Loucy (cell line): ENCODE measurements around the gene EFNA5.

Source experiments
- H2AFZ ChIP-seq: fragments of 200-600 bp; sonication (generic); 2 replicates; pipeline ENCODE4 v1.6.0; 2016; ENCODE audit warnings: antibody characterized with exemption, mild to moderate bottlenecking, low read length, moderate library complexity
- H3F3A ChIP-seq: fragments of 200-600 bp; 2 replicates; pipeline ENCODE4 v1.6.0; 2016; ENCODE audit warnings: antibody characterized with exemption, low read depth, mild to moderate bottlenecking
- H3K27me3 ChIP-seq: fragments of 200-600 bp; sonication (generic); 2 replicates; pipeline ENCODE4 v1.6.1; 2014; ENCODE audit warnings: low read length, mild to moderate bottlenecking; ENCODE audit not compliant: insufficient read depth, poor library complexity, severe bottlenecking
- H3K36me3 ChIP-seq: fragments of 200-600 bp; sonication (generic); 2 replicates; pipeline ENCODE4 v1.6.1; 2016; ENCODE audit warnings: low read length; ENCODE audit not compliant: insufficient read depth
- H3K4me1 ChIP-seq: fragments of 200-600 bp; sonication (generic); 2 replicates; pipeline ENCODE4 v1.5.1; 2014; ENCODE audit warnings: low read length, mild to moderate bottlenecking; ENCODE audit not compliant: insufficient read depth, poor library complexity, severe bottlenecking
- H3K4me2 ChIP-seq: fragments of 200-600 bp; sonication (generic); 2 replicates; pipeline ENCODE4 v1.6.0; 2014; ENCODE audit warnings: antibody characterized with exemption, low read length, low read depth, mild to moderate bottlenecking; ENCODE audit not compliant: poor library complexity, severe bottlenecking
- H3K4me3 ChIP-seq: fragments of 200-600 bp; sonication (generic); 2 replicates; pipeline ENCODE4 v1.5.1; 2014; ENCODE audit warnings: low read length, mild to moderate bottlenecking, mixed read lengths; ENCODE audit not compliant: poor library complexity, severe bottlenecking
- H3K79me2 ChIP-seq: fragments of 200-600 bp; sonication (generic); 2 replicates; pipeline ENCODE4 v1.6.1; 2014; ENCODE audit warnings: low read length; ENCODE audit not compliant: insufficient read depth
- H3K9ac ChIP-seq: fragments of 200-600 bp; sonication (generic); 2 replicates; pipeline ENCODE4 v1.6.0; 2014; ENCODE audit warnings: mild to moderate bottlenecking, low read depth, low read length, moderate library complexity; ENCODE audit not compliant: poor library complexity, severe bottlenecking
- H3K9me2 ChIP-seq: fragments of 200-600 bp; sonication (generic); replicated peaks from 2 replicates; pipeline ENCODE4 v1.6.1; 2016; ENCODE audit warnings: low read depth, low read length, mixed read lengths
- H3K9me3 ChIP-seq: fragments of 200-600 bp; sonication (generic); 2 replicates; pipeline ENCODE4 v1.6.1; 2014; ENCODE audit warnings: mild to moderate bottlenecking, antibody characterized with exemption, low read length, low read depth; ENCODE audit not compliant: insufficient read depth
- H4K20me1 ChIP-seq: fragments of 200-600 bp; sonication (generic); 2 replicates; pipeline ENCODE4 v1.6.0; 2014; ENCODE audit warnings: antibody characterized with exemption, low read length, mild to moderate bottlenecking; ENCODE audit not compliant: insufficient read depth, poor library complexity, severe bottlenecking
- EZH2phosphoT487 ChIP-seq: fragments of 200-600 bp; IDR thresholded peaks from 2 replicates; pipeline ENCODE4 v1.6.1; 2018; ENCODE audit warnings: antibody characterized with exemption, mild to moderate bottlenecking, moderate library complexity, borderline replicate concordance
- TF ChIP-seq, protein P1 (sequence below): fragments of 200-600 bp; sonication (generic); conservative IDR thresholded peaks from 2 replicates; pipeline ENCODE4 v1.5.1; 2014; ENCODE audit warnings: mild to moderate bottlenecking, antibody characterized with exemption, low read length

The EFNA5 gene

DNA sequence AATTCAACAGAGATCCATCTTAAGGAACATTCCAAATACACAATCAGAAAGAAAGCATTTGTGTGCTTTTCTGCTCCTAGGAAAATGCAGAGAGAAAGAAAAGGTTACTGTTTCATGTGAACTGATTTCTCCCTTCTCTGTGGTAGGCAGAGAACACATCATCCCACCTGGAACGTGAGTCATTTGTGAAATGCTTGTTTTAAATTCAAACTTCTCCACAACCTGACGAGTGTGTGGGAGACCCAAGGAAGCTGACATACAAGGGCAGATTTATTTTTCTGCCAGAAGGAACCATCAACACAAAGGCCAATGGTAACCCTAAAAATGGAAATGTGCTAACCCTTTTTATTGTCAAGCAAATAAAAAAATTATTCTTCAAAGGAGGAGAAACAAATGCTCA lies 156.4 kb downstream of the EFNA5 start:
- Histone ChIP-seq H3K9ac (no peak overlapping the region), H3K4me2 (no peak overlapping the region), H3K9me3 (no peaks in the 10 kb centered on the region), H4K20me1 (no peaks in the 10 kb centered on the region), H3K36me3 (no peaks in the 10 kb centered on the region), H3F3A (no peaks in the 10 kb centered on the region), H3K27me3 (no peaks in the 10 kb centered on the region), H3K4me3 (no peak overlapping the region), H3K79me2 (no peaks in the 10 kb centered on the region), H3K9me2 (no peaks in the 10 kb centered on the region), H2AFZ (no peak overlapping the region), H3K4me1 (no peaks in the 10 kb centered on the region)
- no peak for TF ChIP-seq EZH2phosphoT487
- TF ChIP-seq, protein P1, sequence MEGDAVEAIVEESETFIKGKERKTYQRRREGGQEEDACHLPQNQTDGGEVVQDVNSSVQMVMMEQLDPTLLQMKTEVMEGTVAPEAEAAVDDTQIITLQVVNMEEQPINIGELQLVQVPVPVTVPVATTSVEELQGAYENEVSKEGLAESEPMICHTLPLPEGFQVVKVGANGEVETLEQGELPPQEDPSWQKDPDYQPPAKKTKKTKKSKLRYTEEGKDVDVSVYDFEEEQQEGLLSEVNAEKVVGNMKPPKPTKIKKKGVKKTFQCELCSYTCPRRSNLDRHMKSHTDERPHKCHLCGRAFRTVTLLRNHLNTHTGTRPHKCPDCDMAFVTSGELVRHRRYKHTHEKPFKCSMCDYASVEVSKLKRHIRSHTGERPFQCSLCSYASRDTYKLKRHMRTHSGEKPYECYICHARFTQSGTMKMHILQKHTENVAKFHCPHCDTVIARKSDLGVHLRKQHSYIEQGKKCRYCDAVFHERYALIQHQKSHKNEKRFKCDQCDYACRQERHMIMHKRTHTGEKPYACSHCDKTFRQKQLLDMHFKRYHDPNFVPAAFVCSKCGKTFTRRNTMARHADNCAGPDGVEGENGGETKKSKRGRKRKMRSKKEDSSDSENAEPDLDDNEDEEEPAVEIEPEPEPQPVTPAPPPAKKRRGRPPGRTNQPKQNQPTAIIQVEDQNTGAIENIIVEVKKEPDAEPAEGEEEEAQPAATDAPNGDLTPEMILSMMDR: no peak

DNA sequence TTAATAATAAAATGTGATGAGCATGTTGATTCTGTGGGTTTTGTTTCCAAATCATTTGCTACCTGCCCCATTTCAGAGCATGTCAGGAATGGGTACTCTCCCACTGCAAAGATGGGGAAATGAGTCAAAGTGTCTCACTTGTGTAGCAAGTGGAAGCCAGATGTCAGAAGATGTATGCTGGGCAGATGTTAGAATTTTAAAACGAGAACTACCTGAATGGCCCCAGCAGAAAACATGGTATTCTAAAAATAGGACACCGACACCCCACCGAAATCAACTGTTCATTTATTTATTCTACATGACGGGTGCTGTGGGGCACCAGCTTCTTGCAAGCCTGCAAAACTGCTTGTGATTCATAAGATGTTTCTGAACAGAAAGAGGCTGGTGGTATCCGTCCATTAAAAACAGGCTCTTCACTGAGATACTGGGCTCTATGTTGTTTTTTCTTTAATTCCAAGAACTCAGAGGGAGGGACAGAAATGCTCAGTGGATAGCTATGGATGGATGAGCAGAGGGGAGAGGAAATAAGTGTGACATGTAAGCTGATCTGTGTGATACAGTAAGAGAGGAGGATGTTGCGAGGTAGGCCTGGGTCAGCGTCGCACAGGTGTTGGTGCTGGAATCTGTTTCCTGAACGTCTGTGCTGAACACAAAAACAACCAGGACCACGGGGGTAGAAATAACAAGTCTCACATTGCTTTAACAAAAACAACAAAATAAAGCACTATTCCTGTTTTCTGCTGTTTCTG lies 157.2 kb downstream of the EFNA5 start:
- Histone ChIP-seq H3K27me3 (no peaks in the 10 kb centered on the region), H2AFZ (no peak overlapping the region), H3K9ac (no peak overlapping the region), H4K20me1 (no peaks in the 10 kb centered on the region), H3K4me1 (no peaks in the 10 kb centered on the region), H3F3A (no peaks in the 10 kb centered on the region), H3K4me2 (no peak overlapping the region), H3K36me3 (no peaks in the 10 kb centered on the region), H3K79me2 (no peaks in the 10 kb centered on the region), H3K9me3 (no peaks in the 10 kb centered on the region), H3K9me2 (no peaks in the 10 kb centered on the region), H3K4me3 (no peak overlapping the region)
- no peak for TF ChIP-seq EZH2phosphoT487
- TF ChIP-seq, protein P1: no peak

DNA sequence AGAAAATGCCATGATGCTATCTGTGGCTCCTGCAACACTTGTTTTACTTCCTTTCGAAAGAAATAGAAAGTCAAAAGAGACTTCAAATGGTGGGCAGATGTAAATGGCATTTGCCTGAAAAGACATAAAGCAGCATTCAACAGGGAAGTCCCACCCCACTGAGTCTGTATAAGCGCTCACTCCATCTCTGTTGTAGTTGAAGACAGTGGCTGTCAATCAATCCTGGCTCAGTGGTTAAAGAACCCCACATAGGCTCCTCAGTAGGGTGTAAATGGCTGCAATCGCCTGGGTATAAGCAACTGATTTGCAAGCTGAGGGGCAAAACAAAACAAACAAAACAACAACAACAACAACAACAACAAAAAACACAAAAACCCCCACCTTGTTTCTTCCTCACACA lies 158.7 kb downstream of the EFNA5 start:
- Histone ChIP-seq H3K4me3 (no peak overlapping the region), H3K27me3 (no peaks in the 10 kb centered on the region), H3K4me2 (no peak overlapping the region), H3K9ac (no peak overlapping the region), H3K79me2 (no peaks in the 10 kb centered on the region), H3K9me2 (no peaks in the 10 kb centered on the region), H3K9me3 (no peaks in the 10 kb centered on the region), H4K20me1 (no peaks in the 10 kb centered on the region), H3K36me3 (no peaks in the 10 kb centered on the region), H3F3A (no peaks in the 10 kb centered on the region), H2AFZ (no peak overlapping the region), H3K4me1 (no peaks in the 10 kb centered on the region)
- TF ChIP-seq EZH2phosphoT487: no peak
- TF ChIP-seq, protein P1: no peak
